HG02763 (cell line): ENCODE measurements around the gene RTRAF.

Source experiments
- ATAC-seq: cut with Tn5 transposase; IDR thresholded peaks from one replicate; pipeline ENCODE4 v1.9.1; 2021; ENCODE audit warnings: mild to moderate bottlenecking, moderate library complexity; ENCODE audit not compliant: unreplicated experiment

Gene RTRAF

GRCh38 chr14:52020161-52020714, 30.9 kb downstream of the RTRAF start:
- no peak for ATAC-seq

DNA sequence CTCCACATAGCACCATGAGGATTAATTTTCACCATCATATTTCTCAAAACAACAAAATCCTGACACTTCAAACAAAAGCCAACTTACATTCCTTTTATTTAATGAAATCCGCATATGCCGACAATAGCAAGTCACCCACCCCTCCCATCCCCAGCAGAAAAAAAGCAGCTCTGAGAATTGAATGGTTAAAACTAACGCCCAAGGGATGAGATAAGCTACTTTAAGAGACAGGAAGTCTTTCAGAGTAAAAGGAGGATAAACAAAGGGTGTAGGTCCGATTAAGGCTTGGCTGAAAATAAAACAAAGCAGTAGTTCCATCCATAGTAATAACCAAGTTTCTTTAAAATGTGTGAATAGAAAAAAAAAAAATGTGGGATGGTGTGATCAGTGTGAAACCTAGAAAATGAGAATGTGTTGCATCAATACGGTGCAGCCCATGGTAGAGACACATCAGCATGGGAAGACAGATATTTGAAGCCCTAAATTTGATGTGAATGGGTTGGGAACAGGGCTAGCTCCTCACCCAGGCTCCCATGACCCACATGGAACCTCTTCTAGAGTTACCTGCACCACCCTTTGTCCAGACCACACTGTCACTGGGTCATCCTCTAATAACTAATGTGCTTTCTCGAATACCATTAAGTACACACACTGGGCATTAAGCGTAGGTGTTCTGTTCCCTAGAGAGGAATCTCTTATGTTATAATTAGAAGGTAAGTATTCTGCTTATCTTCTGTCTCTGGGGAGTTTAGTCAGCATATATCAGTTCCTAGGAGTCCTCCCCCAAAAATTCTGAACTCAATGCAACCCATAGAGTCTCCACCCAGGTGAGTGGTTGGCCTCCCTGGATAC, 31.7 kb downstream of the RTRAF start:
- no peak for ATAC-seq

DNA sequence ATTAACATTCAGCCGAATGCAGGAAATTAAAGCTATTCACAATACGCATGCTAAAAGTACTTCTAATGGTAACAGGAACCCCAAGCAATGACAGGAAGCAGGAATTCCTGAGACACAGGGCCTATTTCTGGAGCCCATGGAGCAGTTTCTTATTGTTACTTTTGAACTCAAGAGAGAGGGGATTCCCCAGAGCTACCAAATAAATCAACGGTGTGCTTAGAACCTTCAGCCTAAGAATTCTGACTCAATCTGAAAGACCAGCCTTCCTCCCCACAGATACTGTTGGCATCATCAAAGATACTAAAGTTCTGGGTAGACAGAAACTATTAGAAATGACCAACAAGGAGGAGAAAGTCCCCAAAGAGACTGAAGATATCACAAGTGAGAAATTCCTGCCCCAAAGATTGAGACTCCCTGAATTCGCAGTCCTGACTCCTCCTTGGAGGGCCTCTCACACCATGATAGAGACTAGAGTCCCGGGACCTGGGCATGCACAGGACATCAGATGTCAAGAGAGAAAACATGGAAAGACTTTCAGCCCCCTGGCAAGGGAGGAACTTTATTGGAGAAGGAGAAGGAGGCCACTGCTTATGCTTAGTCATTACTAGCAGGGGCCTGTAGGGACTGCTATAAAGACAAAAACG, 32.7 kb downstream of the RTRAF start:
- ATAC-seq, result peak; percentile 81

DNA sequence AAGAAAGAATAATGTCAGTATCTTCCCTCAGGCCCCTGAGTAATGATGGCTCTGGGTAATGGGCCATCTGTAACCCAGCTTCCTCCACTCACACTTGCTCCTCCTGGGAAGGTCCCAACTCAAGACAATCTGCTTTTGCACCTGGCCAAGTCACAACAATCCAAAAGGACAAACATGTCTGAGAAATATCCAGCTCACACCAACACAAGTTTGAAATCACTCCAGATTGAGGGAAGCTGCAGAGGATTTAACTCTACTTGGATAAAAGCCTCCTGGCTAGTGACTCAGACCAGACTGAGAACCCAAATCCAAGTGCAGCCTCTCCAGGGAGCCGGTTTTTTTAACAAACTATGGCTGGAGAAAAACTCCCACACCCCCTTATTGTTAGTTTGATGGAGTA, 34.2 kb downstream of the RTRAF start:
- no peak for ATAC-seq

DNA sequence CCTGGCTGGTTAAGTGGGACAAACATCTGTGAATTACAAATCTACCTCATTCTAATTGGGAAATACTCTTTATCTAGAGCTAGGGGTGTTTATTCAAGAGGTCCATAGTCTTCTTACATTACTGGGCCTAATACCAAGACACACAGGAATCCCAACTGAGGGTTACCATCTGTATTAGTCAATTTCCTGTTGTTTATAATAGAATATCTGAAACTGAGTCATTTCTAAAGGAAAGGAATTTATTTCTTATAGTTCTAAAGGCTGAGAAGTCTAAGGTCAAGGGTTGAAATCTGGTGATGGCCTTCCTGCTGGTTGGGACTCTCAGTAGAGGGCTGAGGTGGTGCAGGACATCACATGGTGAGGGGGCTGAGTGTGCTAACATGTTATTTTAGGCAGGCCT, 36.0 kb downstream of the RTRAF start:
- no peak for ATAC-seq

DNA sequence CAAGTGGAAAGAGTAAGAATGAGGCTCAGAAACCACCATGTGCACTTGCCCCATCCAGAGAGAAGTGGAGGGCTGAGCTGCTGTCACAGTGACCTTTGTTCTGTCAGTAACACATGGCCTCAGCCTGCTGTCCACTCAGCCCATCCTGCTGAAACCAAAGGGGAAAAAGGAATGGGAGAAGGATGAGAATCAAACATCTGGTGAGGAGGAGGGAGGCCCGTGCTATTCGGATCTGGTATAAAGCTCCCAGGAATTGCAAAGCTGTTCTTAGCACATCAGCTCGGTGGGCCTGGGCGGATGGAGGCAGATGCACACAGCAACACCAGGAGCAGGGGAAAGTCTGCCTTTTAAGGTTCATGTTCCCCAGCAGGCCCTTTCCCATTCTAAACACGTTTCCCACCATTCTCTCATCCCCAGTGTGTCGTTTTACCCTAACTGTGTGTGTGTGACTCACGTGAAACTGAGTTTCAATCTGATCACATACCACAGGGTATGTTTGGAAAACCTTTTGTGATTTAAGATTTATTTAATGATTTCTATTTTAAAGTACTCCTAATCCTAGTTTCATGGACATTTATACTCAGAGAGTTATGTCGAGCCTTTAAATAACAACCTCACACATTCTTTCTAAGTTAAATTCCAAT, 36.8 kb downstream of the RTRAF start:
- no peak for ATAC-seq

GRCh38 chr14:52026901-52027300, 37.6 kb downstream of the RTRAF start:
- ATAC-seq, result no peak

GRCh38 chr14:52029881-52030280, 40.5 kb downstream of the RTRAF start:
- no peak for ATAC-seq

DNA sequence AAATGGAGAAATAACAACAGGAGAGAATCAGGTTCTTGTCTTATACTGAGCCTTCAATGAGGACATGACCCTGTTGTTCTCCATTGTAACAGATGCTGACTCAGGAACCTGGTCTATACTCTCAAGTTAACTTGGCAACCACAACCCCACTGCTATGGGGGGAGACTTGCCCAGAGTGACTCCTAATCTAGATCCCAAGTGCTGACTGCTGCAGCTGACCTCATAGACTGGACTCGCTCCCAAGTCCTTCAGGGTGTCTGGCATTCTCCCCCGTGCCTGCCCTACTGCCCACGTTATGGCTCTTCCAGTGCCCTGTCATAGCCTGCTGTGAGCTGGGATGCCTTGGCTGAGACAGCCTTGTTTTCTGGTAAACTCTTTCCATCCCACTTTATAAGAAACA, 42.4 kb downstream of the RTRAF start:
- ATAC-seq, result no peak

DNA sequence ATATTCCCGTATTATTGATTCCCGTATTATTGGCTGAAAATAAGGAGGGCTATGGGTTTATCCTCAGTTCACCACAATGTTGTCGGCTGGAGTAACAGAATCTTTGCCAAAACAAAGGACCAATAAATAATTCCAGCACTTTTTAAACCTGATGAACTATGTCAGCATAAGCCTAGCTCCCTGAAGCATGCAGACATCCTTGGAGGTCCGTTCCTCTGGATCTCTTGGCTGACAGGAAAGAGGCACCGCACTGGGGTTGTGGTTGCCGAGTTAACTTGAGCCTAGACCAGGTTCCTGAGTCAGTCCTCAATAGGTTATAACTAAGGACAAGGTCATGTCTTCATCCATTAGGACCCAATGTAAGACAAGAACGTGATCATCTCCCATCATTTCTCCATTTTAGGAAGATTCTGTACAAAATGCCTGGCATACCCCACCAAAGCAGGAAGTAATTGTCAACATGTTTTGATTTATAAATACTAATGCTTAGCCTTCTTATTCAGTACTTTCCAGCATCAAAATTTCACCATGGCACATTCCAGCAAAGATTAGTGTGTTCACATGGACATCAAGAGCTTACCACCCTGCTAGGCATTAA, 43.0 kb downstream of the RTRAF start:
- no peak for ATAC-seq

- ATAC-seq, result no peak
These were observed 43.8 kb downstream of the RTRAF start for GRCh38 chr14:52033101-52033642.

DNA sequence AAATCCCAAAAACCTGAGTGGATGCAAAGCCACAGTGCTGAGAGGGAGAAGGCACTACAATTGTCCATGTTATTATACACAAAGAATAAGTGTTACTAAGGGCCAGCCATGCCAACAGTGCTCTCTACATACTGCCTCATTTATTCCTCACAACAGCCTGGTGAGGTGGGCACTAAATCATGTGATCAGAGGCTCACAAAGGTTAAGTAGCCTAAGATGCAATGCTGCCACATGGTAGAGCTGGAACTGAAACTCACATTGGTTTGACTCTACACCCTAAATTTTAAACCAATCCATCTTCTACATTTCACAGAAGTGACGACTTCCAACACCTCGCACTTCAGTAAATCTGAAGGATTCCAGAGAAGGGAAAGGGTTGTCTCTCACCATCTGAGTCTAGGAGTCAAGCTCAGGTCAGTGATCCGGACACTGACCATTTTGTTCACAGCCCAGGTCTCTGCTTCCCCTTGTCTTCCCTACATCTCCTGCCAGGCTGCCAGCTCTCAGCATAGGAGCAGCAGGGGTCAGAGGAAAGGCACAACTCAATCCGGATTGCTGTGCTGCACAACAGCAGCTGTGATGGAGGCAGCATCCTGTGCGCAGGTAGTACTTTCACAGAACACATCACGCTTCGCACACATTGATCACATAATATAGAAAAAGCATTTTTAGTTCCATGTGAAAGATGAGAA, 49.9 kb downstream of the RTRAF start:
- no peak for ATAC-seq

GRCh38 chr14:52040598-52040997, 51.3 kb downstream of the RTRAF start:
- ATAC-seq, result no peak

DNA sequence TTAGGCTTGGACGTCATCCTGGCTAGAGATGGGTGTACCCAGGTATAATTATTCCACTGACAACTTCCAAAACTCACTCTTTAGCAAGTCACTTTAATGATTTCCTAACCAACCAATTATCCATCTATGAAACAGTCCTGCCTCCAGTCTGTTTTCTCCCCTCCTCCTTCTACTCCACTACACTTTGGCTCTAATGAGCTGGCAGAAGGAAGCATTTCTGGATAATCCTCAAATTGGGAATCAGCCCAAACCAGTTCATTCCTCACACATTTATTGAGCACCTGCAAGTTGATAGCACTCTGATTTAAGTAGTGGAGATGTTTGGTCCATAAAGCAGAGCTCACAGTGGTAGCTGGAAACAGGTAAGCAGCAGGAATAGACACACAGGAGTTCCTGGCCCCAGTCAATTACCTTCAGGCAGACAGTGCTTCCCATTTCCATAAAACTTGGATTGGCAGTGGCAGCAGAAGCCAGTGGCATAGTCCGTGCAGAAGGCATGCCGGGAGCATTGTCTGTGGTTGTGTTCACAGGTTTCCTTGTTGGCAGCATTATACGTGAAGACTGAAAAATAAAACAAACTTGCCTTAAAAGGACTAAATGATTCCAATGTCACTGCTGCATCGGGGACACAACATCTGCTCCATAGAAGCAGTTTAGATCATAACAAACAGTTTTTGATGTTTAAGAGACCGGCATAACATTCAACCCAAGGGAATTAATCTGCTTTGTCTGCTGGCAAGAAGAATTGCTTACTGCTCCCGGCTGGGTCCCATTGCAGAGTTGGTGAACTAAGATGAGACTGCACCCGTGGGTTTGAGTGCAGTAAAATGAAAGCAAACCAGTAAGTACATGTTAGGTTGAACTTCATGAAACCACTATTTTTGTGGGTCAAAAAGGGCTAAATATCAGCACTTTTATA, 53.3 kb downstream of the RTRAF start:
- ATAC-seq, result no peak

GRCh38 chr14:52043690-52044089, 54.3 kb downstream of the RTRAF start:
- ATAC-seq, result no peak

GRCh38 chr14:52044791-52045522, 55.6 kb downstream of the RTRAF start:
- ATAC-seq, result no peak

GRCh38 chr14:52046376-52046917, 57.1 kb downstream of the RTRAF start:
- ATAC-seq, result no peak

DNA sequence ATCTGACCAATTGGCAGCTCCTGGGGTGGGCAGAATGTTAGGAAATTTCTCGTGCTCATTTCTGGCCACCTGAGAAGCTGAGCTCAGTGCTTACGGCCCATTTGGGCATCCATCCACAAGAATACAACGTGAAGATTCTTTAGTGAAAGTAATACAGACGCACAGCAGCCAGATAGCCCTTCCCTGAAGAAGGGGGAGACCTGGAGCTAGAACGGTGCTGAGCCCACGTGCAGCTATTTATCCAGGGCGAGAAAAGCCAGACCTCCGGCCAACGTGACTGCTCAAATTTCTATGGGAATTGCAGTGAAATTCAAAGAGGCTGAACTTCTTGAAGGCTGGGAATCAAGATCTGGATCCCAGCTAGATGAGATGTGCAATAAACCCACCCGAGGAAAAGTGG, 58.8 kb downstream of the RTRAF start:
- ATAC-seq, result no peak
